GM19043 (cell line): ENCODE data around the gene CALCB.
"Not testable (repeated sequence)": the region's sequence is repeated elsewhere in the genome, so short reads cannot be mapped to it uniquely, and the experiment has no call there.

ENCODE experiments used
- ATAC-seq: cut with Tn5 transposase; IDR thresholded peaks from one replicate; pipeline ENCODE4 v1.9.1; 2021; ENCODE audit warnings: low read depth; ENCODE audit not compliant: unreplicated experiment

CALCB gene, protein sequence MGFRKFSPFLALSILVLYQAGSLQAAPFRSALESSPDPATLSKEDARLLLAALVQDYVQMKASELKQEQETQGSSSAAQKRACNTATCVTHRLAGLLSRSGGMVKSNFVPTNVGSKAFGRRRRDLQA

GRCh38 chr11:15073361-15074205 is at the start of gene CALCB:
TSS of gene CALCB (plus strand) at chr11:15073593. CDS start at chr11:15074719, 1,126 bp downstream.
- ATAC-seq, result no peak

GRCh38 chr11:15027011-15027410 is 46.4 kb upstream of the CALCB start:
- ATAC-seq, result no peak

GRCh38 chr11:15027956-15028355 is 45.4 kb upstream of the CALCB start:
- no peak for ATAC-seq

DNA sequence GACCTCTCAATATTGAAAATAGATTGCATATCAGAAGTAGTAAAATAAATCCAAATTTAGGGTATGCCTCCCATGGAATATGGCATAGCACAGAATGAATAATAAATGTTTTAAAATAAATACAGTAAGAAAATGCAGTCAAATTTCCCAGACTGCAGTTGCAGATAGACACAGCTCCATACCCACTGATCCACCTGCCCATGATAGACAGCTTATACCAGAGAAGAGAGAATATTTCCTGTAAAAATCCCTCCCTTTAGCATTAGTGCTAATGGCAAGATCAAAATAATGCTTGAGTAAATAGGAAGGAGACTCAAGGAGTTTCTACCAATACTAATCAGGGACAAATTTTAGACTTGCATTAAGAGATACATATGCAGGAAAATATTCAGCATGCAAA is 45.0 kb upstream of the CALCB start:
- ATAC-seq, result no peak

- not testable (repeated sequence) for ATAC-seq
Measured at GRCh38 chr11:15031945-15032344, 41.4 kb upstream of the CALCB start.

DNA sequence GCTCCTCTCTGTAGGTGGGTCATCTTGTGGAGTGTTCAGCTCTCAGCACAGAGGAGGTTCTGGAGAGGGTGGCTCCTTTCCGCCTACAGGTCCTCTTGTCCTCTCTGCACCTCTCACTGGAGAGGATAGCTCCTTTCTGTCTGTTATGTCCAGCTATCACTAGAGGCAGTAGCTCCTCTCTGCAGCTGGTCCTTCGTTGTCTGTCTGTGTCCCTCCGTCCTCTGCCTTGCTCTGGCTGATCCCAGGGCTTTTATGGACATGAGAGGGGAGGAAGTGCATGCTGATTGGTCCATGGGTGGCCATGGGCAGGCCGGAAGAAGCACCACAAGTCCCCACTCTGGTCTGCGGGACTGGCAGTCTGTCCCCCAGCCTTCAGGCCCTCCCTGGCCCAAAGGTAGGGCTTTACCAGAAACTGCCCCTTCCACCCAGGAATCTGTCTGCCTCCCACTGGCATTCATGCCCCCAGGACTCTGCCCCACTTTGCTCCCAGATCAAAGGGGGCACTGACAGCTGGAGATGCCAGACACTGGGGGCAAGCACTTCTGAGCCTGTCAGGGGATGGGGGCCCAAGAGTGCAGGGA is 38.6 kb upstream of the CALCB start:
- ATAC-seq, result no peak

DNA sequence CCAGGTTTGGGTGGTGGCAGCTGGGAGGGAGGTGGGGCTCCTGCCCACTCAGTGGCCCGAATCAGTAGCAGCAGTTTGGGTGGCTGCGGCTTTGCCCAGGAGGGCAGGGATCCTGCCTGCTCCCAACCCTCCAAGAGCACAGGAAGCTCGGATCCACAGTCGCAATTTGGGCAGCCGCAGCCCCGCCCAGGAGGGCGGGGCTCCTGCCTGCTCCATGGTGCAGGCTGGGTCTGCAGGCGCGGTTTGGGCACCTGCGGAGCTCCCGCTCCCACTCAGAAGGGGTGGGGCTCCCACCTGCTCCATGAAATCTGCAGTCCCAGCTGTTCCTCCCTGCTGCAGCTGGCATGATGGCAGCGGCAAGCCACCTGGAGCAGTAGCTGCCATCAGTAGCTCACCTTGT is 38.1 kb upstream of the CALCB start:
- ATAC-seq, result no peak

DNA sequence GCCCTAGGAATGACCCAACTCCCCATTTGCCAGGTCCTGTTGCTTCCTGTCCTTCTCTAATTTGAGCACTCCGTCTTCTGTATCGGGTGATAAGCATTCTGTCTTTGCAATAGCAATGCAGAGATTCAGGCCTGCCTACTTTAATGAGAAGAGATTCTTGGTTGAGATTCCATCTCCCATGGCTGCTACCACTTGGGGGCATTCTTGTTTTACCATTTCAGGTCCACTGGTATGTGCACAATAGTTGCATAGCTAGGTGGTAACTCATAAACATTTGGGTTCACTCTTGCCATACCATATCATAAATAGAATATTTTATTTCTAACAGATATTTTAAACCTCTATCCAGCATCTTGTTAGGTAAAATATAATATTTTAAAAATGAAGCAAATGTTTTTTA is 34.4 kb upstream of the CALCB start:
- no peak for ATAC-seq

- no peak for ATAC-seq
Measured at GRCh38 chr11:15045209-15045608, 28.2 kb upstream of the CALCB start.

GRCh38 chr11:15045891-15046290 is 27.5 kb upstream of the CALCB start:
- ATAC-seq, result no peak

GRCh38 chr11:15046673-15047072 is 26.7 kb upstream of the CALCB start:
- ATAC-seq, result not testable (repeated sequence)

GRCh38 chr11:15048616-15049015 is 24.8 kb upstream of the CALCB start:
- ATAC-seq, result no peak

- ATAC-seq, result no peak
Measured at GRCh38 chr11:15053191-15053685, 20.2 kb upstream of the CALCB start.

DNA sequence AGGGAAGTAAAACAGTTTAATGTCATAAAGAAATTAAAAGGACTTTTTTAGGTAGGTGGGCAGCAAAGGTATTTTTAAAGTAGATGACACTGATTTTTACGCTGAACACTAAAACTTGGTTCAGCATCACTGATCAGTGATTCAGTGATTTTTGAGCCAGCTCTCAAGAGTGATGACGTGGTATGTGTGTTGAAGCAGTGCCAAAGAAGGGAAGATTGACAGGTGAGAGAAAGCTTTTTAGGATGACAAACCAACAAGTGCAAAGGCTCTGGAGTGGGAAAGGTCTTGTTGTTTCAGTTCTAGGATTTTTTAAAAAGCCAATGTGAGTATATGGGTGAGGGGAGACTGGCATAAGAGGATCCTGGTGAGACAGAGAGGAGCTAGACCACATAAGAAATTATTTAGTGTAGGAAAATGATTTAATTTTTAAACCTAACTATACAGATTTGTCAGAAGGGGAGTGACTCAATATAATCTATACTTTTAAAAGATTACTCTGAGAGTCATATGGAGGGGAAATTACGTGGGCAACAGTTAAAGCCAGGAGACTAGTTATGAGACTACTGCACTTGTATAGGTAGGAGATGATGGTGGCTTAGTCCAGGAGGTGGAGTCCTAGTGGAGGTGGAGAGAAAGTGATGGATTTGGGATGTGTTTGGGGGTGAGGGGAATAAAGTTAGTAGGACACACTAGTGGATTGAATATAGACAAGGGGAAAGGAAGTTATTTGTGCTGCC is 17.6 kb upstream of the CALCB start:
- ATAC-seq, result no peak

DNA sequence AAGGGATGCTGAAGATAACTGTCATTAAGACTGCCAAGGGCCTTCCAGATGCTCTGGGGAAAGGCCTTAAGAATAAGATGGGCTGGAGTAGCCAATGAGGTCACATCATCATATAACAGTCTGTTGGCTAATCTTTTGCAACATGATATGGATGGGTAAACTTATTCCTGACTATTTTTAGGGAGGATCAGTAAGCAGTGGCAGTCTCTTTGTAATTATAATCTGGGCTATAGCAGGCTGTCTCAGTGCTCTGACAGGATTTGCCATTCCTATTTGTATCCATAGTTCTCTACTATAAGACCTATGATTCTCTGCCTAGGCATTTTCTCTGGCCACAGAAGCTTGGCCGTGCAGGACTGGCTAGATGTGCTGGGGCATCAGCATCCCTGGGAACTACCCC is 16.1 kb upstream of the CALCB start:
- ATAC-seq, result no peak

DNA sequence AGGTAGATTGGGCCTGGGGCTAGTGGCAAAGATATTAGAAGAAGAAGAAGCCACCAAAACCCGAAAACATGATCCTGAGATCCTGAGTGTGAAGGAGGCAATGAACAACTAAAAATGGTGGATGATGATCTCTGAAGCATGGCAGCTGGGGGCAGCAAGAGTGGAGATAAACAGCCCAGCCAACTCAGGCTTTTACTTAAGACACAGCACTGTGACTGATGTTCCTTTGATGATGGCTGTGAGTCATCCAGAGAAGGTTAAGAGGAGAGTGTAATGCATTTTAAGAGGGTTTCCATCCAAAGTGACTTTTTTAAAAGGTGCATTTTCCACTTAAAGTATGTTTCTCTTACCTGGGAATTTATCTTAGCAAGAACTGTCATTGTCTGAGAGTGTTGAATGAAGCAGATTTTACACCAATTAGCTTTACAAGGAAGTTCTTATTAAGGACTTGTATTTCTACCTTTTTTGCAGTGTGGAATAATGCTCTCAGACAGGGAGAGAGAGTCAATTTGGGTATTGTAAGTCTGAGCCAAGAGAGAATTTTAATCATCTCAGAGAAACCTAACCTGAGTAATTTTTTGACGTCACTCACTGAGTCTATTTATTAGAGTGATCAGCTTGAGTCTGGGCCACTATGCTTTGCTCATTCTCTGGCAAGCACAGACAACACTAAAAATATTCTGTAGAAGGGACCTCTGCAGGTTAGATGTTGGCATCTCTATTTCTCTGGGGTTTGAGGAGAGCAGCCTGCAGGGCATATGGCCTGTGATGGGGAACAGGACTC is 14.1 kb upstream of the CALCB start:
- ATAC-seq, result no peak

DNA sequence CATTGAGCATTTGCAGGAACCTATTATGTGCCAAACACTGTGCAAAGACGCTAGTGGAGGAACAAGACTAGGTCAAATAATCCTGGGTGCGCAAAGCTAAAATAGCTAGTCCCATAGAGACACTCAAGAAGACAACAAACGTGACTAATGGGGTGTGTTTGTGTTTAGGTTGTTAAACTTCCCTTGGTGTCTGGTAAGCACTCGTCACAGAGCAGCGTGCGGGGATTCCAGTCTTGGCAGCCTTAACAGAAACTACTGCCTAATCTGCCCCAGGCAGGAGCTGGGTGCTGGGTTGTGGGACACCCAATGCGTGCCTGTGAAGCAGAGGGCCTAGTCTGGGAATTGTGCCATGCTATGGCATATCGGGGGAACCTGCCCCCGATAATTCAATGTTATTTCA is 10.8 kb upstream of the CALCB start:
- ATAC-seq, result no peak

DNA sequence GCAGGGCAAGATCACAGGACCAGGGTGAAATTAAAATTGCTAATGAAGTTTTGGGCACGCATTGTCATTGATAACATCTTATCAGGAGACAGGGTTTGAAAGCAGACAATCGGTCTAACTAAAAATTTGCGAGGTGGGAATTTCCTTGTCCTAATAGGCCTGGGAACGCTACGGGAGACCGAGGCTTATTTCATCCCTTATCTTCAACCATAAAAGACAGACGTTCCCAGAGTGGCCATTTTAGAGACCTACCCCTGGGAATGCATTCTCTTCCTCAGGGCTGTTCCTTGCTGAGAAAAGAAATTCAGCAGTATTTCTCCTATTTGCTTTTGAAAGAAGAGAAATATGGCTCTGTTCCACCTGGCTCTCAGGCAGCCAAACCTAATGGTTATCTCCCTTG is 3.6 kb upstream of the CALCB start:
- ATAC-seq, result not testable (repeated sequence)

DNA sequence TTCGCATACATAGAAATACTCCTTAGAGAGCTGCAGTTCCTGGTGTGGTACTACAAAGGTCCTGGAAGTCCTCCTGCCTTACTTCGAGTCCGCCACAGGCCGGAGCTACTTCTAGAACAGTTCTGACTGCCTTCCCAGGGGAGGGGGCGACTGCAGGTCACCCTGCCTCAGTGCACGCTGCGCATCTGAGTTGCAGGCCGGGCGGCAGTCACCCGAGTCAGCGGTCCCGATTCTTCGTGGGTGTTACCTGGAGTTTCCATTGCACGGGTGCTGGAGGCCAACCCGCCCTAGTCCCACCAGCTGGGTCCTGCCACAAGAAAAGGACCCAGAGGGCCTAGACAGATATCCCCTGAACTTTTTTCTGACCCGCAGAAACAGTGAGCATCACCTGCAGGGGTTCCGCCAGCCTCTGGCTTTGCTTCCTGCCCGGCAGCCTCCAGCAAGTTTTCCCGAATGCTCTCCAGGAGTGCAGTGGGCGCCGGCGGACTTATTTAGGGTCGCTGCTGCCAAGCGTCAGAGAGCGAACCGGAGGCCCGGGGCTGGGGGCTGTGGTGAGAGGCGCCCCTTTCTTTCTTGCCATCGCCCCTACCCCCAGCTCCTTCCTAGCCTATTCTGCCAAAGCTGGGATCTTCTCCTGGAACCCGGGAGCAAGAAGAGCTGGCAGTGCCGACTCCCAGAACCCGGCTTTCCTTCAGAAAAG is 1.7 kb upstream of the CALCB start:
- no peak for ATAC-seq
